CD4-positive, alpha-beta T cell (primary cell): ENCODE measurements around the gene C2orf49. TPM values are rescaled to one million over a fixed set of nuclear protein-coding genes. Genes with fewer than 3 reads are reported as not detected.

Source experiments
- ATAC-seq: fragments of 200-7000 bp; cut with Tn5 transposase; one replicate; pipeline ENCODE4 v1.10.0; 2022; ENCODE audit warnings: mild to moderate bottlenecking; ENCODE audit not compliant: poor library complexity
- CTCF ChIA-PET: fragments of 350-600 bp; sonication (Branson Sonifier 250); formaldehyde crosslinking; loops from one replicate; lab custom pipeline; 2021; ENCODE audit warnings: antibody characterized with exemption, inconsistent platforms; lab: Charles Lee
- POLR2A ChIA-PET: fragments of 350-600 bp; sonication (Branson Sonifier 250); formaldehyde crosslinking; loops from one replicate; lab custom pipeline; 2021; ENCODE audit warnings: antibody characterized with exemption, inconsistent platforms; lab: Charles Lee
- DNase-seq, 14 experiments: peaks; one replicate each; pipeline ENCODE4 v3.0.0-alpha.2; 2013 to 2020; ENCODE audit warnings: mixed read lengths in 2 of 14
- H3K27ac ChIP-seq, 2 donors: one replicate each; pipeline versions ENCODE4 v1.5.1 to v1.7.0; 2013; ENCODE audit warnings: low read length in 2 of 2, low read depth in 1 of 2, mild to moderate bottlenecking in 1 of 2
- H3K27me3 ChIP-seq, 2 experiments: 1 replicate in 1 of 2; 2 replicates in 1 of 2; pipeline versions ENCODE4 v1.6.1 to v1.7.0; 2013; ENCODE audit warnings: low read length in 2 of 2, control low read depth in 1 of 2, mild to moderate bottlenecking in 1 of 2, moderate library complexity in 1 of 2; ENCODE audit not compliant: insufficient read depth in 2 of 2, control insufficient read depth in 1 of 2
- H3K36me3 ChIP-seq: one replicate; pipeline ENCODE4 v1.6.1; 2013; ENCODE audit warnings: low read length, control low read depth; ENCODE audit not compliant: insufficient read depth
- H3K4me1 ChIP-seq: one replicate; pipeline ENCODE4 v1.6.1; 2013; ENCODE audit warnings: low read length, control low read depth; ENCODE audit not compliant: insufficient read depth
- H3K4me3 ChIP-seq: one replicate; pipeline ENCODE4 v1.5.1; 2013; ENCODE audit warnings: mild to moderate bottlenecking, low read length, moderate library complexity
- H3K9me3 ChIP-seq, 2 experiments: 1 replicate in 1 of 2; 2 replicates in 1 of 2; pipeline versions ENCODE4 v1.6.1 to v1.7.0; 2013; ENCODE audit warnings: low read length in 2 of 2, mild to moderate bottlenecking in 2 of 2, control low read depth in 1 of 2, moderate library complexity in 1 of 2; ENCODE audit not compliant: control insufficient read depth in 1 of 2, insufficient read depth in 1 of 2
- H3K27ac Mint-ChIP-seq: one replicate; pipeline ENCODE4 v1.8.0; 2020; ENCODE audit warnings: mixed read lengths
- H3K27me3 Mint-ChIP-seq: one replicate; pipeline ENCODE4 v1.8.0; 2021; ENCODE audit warnings: mixed read lengths
- H3K36me3 Mint-ChIP-seq: one replicate; pipeline ENCODE4 v1.8.0; 2021; ENCODE audit warnings: low read depth, mixed read lengths
- H3K4me1 Mint-ChIP-seq: one replicate; pipeline ENCODE4 v1.8.0; 2021; ENCODE audit warnings: low read depth, mixed read lengths
- H3K4me3 Mint-ChIP-seq: one replicate; pipeline ENCODE4 v1.8.0; 2020; ENCODE audit warnings: mild to moderate bottlenecking, mixed read lengths
- H3K9me3 Mint-ChIP-seq: one replicate; pipeline ENCODE4 v1.8.0; 2020; ENCODE audit warnings: mixed read lengths
- intact Hi-C, 2 experiments: fragments of 100-400 bp; cut with DNase I in 1 of 2; cut with micrococcal nuclease in 1 of 2; formaldehyde crosslinking; loops; one replicate each; pipeline versions ENCODE4 v1.15.1 to v1.9.0; 2023 to 2025; cut with DNase I, micrococcal nuclease
- total RNA-seq, 174 experiments: library from RNA in 2 of 174; stranded (reverse) in 2 of 174; gene quantifications; one replicate each; pipeline ENCODE4 v1.2.3 and lab custom pipeline; 2021 to 2026
- TF ChIP-seq, protein P1 (sequence below): fragments of 200-600 bp; IDR thresholded peaks from one replicate; pipeline ENCODE4 v1.8.0; 2022; ENCODE audit warnings: antibody characterized with exemption, mild to moderate bottlenecking

Gene C2orf49
- total RNA-seq, 2 experiments from 2014 or later: 28.8 to 29.4 TPM

DNA sequence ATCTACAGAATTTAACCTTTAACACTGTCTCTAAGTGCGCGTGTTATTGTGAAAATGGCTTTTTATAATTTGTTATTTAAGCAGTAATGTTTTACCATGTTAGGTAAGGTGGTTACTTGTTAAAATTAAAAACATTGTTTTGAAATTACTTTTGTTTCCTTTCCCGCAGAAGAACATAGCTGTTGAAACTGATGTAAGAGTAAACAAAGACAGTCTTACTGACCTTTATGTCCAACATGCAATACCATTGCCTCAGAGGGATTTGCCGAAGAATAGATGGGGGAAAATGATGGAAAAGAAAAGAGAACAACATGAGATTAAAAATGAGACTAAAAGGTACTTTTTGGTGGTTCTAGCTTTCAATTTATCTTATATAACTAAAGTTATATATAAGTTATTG lies 2.1 kb downstream of the C2orf49 start:
- DNase-seq (no peak), ATAC-seq (no peak)
- Histone ChIP-seq H3K4me3 (no peak overlapping the region), H3K9me3 (no peaks in the 10 kb centered on the region), H3K4me1 (peaks cover 19% of the 10 kb centered on the region), H3K27ac (no peak overlapping the region), H3K36me3 (peaks cover 50% of the 10 kb centered on the region), H3K27me3 (no peaks in the 10 kb centered on the region)
- Mint-ChIP-seq H3K4me1 (peaks cover 54% of the 10 kb centered on the region), H3K4me3 (peak overlapping the region; percentile 99), H3K27ac (peak overlapping the region; percentile 100), H3K27me3 (no peaks in the 10 kb centered on the region), H3K36me3 (peaks cover 71% of the 10 kb centered on the region), H3K9me3 (no peaks in the 10 kb centered on the region)
- CTCF ChIA-PET: no interaction called here
- POLR2A ChIA-PET: interaction anchor here (2.7 kb wide), 1 partner anchor 11 kb away, joined by 23 read pairs; the partner anchor contains the start of gene TGFBRAP1
- intact Hi-C loops: loop anchor here (5.0 to 10.0 kb wide), 3 partner anchors 302 to 755 kb away; partner anchors contain the start of genes MRPS9 (in 1 of the 2) and NCK2 (in 1 of the 2)
- TF ChIP-seq, protein P1, sequence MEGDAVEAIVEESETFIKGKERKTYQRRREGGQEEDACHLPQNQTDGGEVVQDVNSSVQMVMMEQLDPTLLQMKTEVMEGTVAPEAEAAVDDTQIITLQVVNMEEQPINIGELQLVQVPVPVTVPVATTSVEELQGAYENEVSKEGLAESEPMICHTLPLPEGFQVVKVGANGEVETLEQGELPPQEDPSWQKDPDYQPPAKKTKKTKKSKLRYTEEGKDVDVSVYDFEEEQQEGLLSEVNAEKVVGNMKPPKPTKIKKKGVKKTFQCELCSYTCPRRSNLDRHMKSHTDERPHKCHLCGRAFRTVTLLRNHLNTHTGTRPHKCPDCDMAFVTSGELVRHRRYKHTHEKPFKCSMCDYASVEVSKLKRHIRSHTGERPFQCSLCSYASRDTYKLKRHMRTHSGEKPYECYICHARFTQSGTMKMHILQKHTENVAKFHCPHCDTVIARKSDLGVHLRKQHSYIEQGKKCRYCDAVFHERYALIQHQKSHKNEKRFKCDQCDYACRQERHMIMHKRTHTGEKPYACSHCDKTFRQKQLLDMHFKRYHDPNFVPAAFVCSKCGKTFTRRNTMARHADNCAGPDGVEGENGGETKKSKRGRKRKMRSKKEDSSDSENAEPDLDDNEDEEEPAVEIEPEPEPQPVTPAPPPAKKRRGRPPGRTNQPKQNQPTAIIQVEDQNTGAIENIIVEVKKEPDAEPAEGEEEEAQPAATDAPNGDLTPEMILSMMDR: no peak

DNA sequence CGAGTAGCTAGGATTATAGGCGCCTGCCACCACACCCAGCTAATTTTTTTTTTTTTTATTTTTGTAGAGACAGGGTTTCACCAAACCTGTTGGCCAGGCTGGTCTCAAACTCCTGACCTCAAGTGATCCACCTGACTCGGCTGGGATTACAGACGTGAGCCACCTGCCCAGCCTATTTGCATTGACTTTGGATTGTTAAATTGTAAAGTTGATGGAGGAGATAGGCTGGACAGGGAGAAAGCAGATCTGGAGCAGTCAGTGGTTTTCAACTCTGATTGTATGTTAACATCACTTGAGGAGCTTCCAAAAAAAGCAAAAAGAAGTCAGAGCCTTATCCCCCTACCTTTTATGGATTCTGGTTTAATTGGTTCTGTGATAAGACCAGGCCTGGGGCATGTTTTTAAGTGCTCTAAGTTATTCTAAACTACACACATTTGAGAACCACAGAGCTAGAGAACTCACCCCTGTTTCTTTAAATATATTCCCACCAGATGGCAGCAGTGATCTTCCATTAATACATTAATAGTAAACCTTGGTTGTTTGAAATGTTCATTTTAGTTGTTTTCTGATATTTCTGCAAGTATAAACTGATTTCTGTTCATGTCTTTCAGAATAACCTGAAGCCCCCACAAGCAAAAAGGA lies 7.5 kb downstream of the C2orf49 start:
- ChIA-PET CTCF (interaction anchor here (1.1 kb wide), 1 partner anchor 176 kb away, joined by 4 read pairs; no protein-coding TSS in a partner anchor), POLR2A (no interaction called here)
- H3K27me3 Mint-ChIP-seq: no peaks in the 10 kb centered on the region
- no peak overlapping the region for H3K4me3 ChIP-seq
- no peak overlapping the region for H3K4me3 Mint-ChIP-seq
- H3K9me3 Mint-ChIP-seq: no peaks in the 10 kb centered on the region
- DNase-seq: peak in 3 of 14 experiments; percentile 43 to 61 (median 53)
- no peaks in the 10 kb centered on the region for H3K27me3 ChIP-seq
- H3K36me3 ChIP-seq: peaks cover 89% of the 10 kb centered on the region
- no peak overlapping the region for H3K27ac ChIP-seq
- ATAC-seq: peak; percentile 44
- H3K4me1 Mint-ChIP-seq: peaks cover 20% of the 10 kb centered on the region
- peaks cover 94% of the 10 kb centered on the region for H3K36me3 Mint-ChIP-seq
- no peaks in the 10 kb centered on the region for H3K4me1 ChIP-seq
- intact Hi-C loops: loop anchor here in 1 of 2 experiments (1.0 kb wide), 1 partner anchor 176 kb away; no protein-coding TSS in a partner anchor
- H3K27ac Mint-ChIP-seq: no peak overlapping the region
- no peaks in the 10 kb centered on the region for H3K9me3 ChIP-seq
- TF ChIP-seq, protein P1: peak; percentile 42

DNA sequence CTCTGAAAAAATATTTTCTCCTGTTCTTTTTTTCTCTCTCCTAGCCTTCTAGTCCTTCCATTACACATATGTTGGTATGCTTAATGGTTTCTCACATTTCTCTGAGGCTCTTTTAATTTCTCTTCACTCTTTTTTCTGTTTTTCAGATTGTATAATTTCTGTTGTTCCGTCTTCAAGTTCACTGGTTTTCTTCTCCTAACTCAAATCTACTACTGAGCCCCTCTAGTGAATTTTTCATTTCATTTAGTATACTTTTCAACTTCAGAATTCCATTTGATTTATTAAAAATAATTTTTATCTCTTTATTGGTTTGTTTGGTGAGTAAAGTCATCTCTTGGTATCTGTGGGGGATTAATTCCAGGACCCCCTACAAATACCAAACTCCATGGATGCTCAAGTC lies 19.8 kb downstream of the C2orf49 start:
- Mint-ChIP-seq H3K4me1 (peaks cover 21% of the 10 kb centered on the region), H3K9me3 (peaks cover 5% of the 10 kb centered on the region), H3K27ac (no peak overlapping the region), H3K27me3 (no peaks in the 10 kb centered on the region), H3K4me3 (no peak overlapping the region), H3K36me3 (peaks cover 78% of the 10 kb centered on the region)
- ChIA-PET POLR2A (no interaction called here), CTCF (no interaction called here)
- intact Hi-C loops: no loop called here
- ATAC-seq (no peak), DNase-seq (no peak)
- peaks cover 50% of the 10 kb centered on the region for H3K36me3 ChIP-seq
- H3K27me3 ChIP-seq: no peaks in the 10 kb centered on the region
- no peak overlapping the region for H3K4me3 ChIP-seq
- TF ChIP-seq, protein P1: no peak
- H3K4me1 ChIP-seq: peaks cover 5% of the 10 kb centered on the region
- H3K27ac ChIP-seq: no peak overlapping the region
- peaks cover 5 to 17% of the 10 kb centered on the region in 2 experiments for H3K9me3 ChIP-seq
